ENCODE measurements around the gene DNAJB12.

DNAJB12 gene

DNA sequence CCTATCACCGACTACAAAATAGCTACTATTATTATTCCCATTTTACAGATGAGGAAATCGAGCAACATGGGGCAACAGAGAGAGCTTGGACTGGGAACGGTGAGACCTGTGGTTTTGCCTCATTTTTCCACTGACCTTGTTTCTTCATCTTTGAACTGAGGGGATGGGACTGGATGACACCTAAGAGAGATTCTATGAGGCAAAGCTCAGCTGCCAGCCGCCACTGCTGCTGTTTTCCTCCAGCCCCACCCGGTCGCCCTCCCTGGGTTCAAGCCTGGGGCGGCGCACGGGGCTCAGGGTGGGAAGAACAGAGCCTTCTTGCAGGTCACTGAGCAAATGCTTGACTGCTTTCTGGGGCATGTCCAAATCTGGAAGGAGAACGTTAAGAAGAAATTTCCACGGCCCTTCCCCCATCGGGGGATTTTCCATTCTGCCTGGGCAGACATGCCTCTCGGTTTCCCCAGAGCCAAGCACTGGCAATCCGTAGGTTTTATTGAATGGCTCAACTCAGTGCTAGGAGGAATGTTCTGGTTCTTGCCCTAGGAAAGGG is 68.7 kb downstream of the DNAJB12 start:
- DNase-seq = no peak

DNA sequence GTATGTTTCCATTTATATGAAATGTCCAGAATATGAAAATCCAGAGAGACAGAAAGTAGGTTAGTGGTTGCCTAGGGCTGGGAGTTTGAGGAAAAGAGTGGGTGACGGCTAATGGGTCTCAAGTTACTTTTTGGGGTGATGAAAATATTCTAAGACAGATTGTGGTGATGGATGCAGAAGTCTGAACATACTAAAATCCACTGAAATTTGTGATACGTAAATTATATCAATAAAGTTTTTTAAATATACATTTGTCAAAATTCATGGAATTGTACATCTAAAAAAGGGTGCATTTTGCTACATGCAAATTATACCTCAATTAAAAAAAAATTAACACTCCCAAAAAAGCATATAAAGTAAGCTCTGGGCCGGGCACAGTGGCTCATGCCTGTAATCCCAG is 71.6 kb downstream of the DNAJB12 start:
- DNase-seq = no peak

Data from CD4-positive, alpha-beta T cell treated with Interleukin-6 for 4 hours (primary cell).